ENCODE data around the gene ZNF778.

The ZNF778 gene

DNA sequence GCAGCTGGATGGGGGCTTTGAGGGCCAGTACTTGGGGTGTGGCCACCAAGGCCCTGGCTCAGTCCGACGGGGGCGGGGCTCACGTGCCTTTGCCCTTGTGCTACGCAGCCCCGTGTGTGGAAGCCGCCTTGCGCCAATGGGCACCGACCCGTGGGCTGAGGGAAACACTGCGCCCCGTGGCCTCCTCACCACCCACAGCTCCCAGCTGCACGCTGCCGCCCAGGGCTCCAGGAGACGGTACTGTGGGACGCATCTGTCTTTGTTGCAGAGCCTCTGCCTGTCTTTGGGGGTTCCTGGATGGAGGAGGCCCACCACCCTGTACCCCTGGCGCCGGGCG, 38.4 kb upstream of the ZNF778 start:
- H3K27ac ChIP-seq (replicated peaks): no peak overlapping the region
- H3K4me3 ChIP-seq (replicated peaks; ENCODE audit: insufficient read depth, low read length): no peak overlapping the region
- TF ChIP-seq, protein P1, sequence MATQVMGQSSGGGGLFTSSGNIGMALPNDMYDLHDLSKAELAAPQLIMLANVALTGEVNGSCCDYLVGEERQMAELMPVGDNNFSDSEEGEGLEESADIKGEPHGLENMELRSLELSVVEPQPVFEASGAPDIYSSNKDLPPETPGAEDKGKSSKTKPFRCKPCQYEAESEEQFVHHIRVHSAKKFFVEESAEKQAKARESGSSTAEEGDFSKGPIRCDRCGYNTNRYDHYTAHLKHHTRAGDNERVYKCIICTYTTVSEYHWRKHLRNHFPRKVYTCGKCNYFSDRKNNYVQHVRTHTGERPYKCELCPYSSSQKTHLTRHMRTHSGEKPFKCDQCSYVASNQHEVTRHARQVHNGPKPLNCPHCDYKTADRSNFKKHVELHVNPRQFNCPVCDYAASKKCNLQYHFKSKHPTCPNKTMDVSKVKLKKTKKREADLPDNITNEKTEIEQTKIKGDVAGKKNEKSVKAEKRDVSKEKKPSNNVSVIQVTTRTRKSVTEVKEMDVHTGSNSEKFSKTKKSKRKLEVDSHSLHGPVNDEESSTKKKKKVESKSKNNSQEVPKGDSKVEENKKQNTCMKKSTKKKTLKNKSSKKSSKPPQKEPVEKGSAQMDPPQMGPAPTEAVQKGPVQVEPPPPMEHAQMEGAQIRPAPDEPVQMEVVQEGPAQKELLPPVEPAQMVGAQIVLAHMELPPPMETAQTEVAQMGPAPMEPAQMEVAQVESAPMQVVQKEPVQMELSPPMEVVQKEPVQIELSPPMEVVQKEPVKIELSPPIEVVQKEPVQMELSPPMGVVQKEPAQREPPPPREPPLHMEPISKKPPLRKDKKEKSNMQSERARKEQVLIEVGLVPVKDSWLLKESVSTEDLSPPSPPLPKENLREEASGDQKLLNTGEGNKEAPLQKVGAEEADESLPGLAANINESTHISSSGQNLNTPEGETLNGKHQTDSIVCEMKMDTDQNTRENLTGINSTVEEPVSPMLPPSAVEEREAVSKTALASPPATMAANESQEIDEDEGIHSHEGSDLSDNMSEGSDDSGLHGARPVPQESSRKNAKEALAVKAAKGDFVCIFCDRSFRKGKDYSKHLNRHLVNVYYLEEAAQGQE (IDR thresholded peaks at IDR 0.05; ENCODE audit: insufficient replicate concordance, low read depth): no peak
- TF ChIP-seq GABPA (IDR thresholded peaks at IDR 0.05; ENCODE audit: low read depth): no peak
- TF ChIP-seq, protein P2, sequence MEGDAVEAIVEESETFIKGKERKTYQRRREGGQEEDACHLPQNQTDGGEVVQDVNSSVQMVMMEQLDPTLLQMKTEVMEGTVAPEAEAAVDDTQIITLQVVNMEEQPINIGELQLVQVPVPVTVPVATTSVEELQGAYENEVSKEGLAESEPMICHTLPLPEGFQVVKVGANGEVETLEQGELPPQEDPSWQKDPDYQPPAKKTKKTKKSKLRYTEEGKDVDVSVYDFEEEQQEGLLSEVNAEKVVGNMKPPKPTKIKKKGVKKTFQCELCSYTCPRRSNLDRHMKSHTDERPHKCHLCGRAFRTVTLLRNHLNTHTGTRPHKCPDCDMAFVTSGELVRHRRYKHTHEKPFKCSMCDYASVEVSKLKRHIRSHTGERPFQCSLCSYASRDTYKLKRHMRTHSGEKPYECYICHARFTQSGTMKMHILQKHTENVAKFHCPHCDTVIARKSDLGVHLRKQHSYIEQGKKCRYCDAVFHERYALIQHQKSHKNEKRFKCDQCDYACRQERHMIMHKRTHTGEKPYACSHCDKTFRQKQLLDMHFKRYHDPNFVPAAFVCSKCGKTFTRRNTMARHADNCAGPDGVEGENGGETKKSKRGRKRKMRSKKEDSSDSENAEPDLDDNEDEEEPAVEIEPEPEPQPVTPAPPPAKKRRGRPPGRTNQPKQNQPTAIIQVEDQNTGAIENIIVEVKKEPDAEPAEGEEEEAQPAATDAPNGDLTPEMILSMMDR (IDR thresholded peaks at IDR 0.05; ENCODE audit: insufficient read depth, low read length): no peak
- TF ChIP-seq SPI1 (IDR thresholded peaks at IDR 0.05; ENCODE audit: borderline replicate concordance, low read depth): no peak
- no peak for TF ChIP-seq POLR2AphosphoS5 (IDR thresholded peaks at IDR 0.05; ENCODE audit: low read depth)

DNA sequence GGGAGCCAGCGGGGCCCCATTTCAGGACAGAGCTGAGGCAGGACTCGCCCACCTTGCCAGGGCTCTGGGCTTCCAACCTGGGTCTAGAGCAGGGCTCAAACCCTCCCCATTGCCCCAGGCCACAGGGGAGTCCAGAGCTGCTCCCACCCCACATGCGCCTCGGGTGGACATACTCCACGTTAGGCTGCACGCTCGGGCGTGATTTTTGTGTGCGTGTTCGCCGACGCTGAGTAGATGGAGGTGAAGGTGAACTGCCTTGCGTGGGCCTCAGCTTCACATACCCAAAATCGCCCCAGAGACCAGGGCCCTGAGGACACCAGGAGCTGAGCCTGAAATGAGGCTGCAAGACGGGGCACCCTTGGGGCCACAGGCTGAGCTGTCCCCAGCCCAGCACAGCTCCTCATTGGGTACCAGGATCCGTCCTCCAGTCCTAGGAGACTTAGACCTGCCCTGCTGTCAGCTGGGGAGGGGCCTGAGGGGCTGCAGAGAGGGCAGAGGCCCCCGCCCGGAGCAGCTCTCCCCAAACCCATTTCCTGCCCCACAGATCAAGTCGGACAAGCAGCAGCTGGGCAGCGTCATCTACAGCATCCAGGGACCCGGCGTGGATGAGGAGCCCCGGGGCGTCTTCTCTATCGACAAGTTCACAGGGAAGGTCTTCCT, 37.7 kb upstream of the ZNF778 start:
- Histone ChIP-seq H3K27ac (replicated peaks) (no peak overlapping the region), H3K4me3 (replicated peaks; ENCODE audit: insufficient read depth, low read length) (no peak overlapping the region), H3K27me3 (ENCODE audit: insufficient read depth, poor library complexity, severe bottlenecking) (no peaks in the 10 kb centered on the region)
- DNase-seq (ENCODE audit: low read depth in 1 of 2, low spot score in 1 of 2): no peak
- TF ChIP-seq, protein P2 (IDR thresholded peaks at IDR 0.05; ENCODE audit: insufficient read depth, low read length): no peak
- no peak for TF ChIP-seq SPI1 (IDR thresholded peaks at IDR 0.05; ENCODE audit: borderline replicate concordance, low read depth)
- TF ChIP-seq POLR2AphosphoS5 (IDR thresholded peaks at IDR 0.05; ENCODE audit: low read depth): no peak
- TF ChIP-seq, protein P1 (IDR thresholded peaks at IDR 0.05; ENCODE audit: insufficient replicate concordance, low read depth): no peak
- TF ChIP-seq GABPA (IDR thresholded peaks at IDR 0.05; ENCODE audit: low read depth): no peak

More for the DNA sequence above, 38.4 kb upstream of the ZNF778 start:
- DNase-seq (ENCODE audit: low read depth in 1 of 2, low spot score in 1 of 2): no peak
- no peaks in the 10 kb centered on the region for H3K27me3 ChIP-seq (ENCODE audit: insufficient read depth, poor library complexity, severe bottlenecking)

DNA sequence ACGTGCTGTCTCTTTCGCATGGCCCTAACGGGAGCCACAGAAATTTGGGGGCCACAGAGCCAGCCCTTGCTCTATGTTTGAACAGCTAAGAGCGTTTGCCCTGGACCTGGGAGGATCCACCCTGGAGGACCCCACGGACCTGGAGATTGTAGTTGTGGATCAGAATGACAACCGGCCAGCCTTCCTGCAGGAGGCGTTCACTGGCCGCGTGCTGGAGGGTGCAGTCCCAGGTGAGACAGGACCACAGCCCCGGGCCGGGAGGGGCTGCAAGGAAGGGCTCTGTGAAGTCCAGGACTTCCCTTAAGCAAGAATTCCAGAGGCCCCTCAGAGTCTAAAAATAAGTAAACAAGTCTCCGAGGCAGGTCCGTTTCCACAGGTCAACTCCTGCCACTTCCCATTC, 34.0 kb upstream of the ZNF778 start:
- Histone ChIP-seq H3K27me3 (ENCODE audit: insufficient read depth, poor library complexity, severe bottlenecking) (no peaks in the 10 kb centered on the region), H3K4me3 (replicated peaks; ENCODE audit: insufficient read depth, low read length) (no peak overlapping the region), H3K27ac (replicated peaks) (no peak overlapping the region)
- TF ChIP-seq GABPA (IDR thresholded peaks at IDR 0.05; ENCODE audit: low read depth) (no peak), SPI1 (IDR thresholded peaks at IDR 0.05; ENCODE audit: borderline replicate concordance, low read depth) (no peak), POLR2AphosphoS5 (IDR thresholded peaks at IDR 0.05; ENCODE audit: low read depth) (no peak)
- TF ChIP-seq, protein P1 (IDR thresholded peaks at IDR 0.05; ENCODE audit: insufficient replicate concordance, low read depth): no peak
- TF ChIP-seq, protein P2 (IDR thresholded peaks at IDR 0.05; ENCODE audit: insufficient read depth, low read length): no peak
- no peak for DNase-seq (ENCODE audit: low read depth in 1 of 2, low spot score in 1 of 2)

All from HL-60 (cell line).